Measurements from ENCODE around the gene ASCL1.

The ASCL1 gene

DNA sequence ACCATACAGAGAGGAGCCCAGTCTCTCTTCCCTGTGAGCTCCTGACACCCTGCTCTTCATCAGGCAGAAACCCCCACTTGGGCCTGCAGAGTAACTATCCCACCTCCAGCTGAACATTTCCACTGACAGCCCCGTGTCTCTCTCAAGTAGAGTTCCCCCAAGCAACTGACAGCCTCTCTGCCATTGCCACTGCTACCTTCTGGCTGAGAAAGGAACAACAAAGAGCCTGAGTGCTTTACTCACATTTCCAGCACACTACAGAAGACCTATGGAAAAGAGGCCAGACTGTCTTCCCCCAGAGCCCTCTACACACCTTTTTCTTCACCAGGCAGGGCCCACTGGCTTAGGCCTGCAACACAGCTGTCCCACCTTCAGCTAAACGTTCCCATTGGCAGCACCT is 18.4 kb upstream of the ASCL1 start:
- no peak overlapping the region for H3K4me3 Mint-ChIP-seq
- H3K4me1 Mint-ChIP-seq (ENCODE audit: low read depth), result no peaks in the 10 kb centered on the region
- H3K27ac Mint-ChIP-seq, result no peak overlapping the region
- no peaks in the 10 kb centered on the region for H3K36me3 Mint-ChIP-seq
- peaks cover 14% of the 10 kb centered on the region for H3K27me3 Mint-ChIP-seq
- H3K9me3 Mint-ChIP-seq (ENCODE audit: low read depth), result no peaks in the 10 kb centered on the region

DNA sequence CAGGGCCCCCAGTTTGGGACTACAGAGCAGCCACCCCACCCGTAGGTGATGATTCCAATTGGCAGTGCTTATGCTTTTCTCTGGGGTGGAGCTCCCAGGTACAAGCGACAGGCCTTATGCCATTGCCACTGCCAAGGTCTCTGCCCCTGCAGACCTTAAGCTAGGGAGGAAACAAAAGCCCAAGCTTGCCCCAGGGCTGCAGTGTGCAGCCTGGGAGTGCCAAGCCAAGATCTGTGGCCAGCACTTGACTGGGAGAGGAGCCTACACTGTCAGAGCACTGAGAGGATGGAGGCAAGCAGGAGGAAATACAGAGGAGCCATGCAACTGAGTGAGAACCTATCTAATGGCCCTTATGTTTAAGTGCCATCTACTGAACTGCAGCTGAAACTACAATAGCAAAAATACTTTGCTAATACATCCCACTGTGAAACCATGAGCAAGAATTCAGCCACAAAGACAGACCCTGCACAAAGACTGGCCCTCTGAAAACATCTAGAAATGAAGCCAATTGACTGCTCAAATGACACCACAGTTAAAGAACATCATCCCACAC is 17.7 kb upstream of the ASCL1 start:
- H3K36me3 Mint-ChIP-seq, result no peaks in the 10 kb centered on the region
- H3K9me3 Mint-ChIP-seq (ENCODE audit: low read depth), result no peaks in the 10 kb centered on the region
- no peak overlapping the region for H3K27ac Mint-ChIP-seq
- H3K4me1 Mint-ChIP-seq (ENCODE audit: low read depth), result no peaks in the 10 kb centered on the region
- peaks cover 14% of the 10 kb centered on the region for H3K27me3 Mint-ChIP-seq
- no peak overlapping the region for H3K4me3 Mint-ChIP-seq

DNA sequence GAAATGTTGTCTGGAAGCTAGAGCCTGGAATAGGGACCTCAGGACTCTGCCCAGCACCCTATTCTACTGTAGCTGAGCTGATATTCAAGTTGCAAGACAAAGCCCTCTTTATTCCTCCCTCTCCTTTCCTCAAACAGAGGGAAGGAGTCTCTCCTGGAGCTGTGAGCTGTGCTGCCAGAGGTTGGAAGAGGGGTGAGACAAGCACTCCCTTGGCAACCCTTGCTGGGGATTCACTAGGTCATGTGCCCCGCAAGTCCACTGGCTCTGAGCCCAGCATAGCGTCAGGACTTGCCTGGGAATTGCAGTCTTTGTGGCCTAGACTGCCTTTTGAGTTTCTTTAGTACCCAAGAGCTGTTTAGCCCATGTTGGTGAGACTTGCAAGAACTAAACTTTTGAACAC is 11.4 kb upstream of the ASCL1 start:
- H3K27ac Mint-ChIP-seq, result no peak overlapping the region
- H3K9me3 Mint-ChIP-seq (ENCODE audit: low read depth), result no peaks in the 10 kb centered on the region
- H3K4me3 Mint-ChIP-seq, result no peak overlapping the region
- peaks cover 33% of the 10 kb centered on the region for H3K27me3 Mint-ChIP-seq
- H3K4me1 Mint-ChIP-seq (ENCODE audit: low read depth), result peaks cover 5% of the 10 kb centered on the region
- H3K36me3 Mint-ChIP-seq, result no peaks in the 10 kb centered on the region

DNA sequence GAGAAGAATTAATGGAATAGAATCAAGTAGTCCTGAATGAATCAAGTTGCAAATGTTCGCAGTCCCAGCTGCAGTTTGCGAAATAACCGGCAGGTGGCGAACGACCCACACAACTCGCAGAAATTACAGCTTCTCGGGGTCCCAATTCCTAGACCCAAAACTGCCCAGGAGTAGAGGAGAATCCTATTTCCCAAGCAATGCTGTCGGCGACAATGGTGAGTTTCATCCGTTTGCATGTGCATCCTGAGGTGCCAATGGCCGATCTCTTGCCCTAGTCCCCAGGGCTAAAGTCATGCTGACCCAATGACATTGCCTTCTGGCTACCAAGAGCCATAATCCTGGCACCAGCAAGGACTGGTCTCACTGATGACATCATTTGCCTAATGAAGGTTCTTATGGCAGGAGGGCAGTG is 8.5 kb upstream of the ASCL1 start:
- Mint-ChIP-seq H3K36me3 (no peaks in the 10 kb centered on the region), H3K4me1 (ENCODE audit: low read depth) (peaks cover 7% of the 10 kb centered on the region), H3K9me3 (ENCODE audit: low read depth) (no peaks in the 10 kb centered on the region), H3K4me3 (no peak overlapping the region), H3K27me3 (peaks cover 40% of the 10 kb centered on the region), H3K27ac (no peak overlapping the region)

DNA sequence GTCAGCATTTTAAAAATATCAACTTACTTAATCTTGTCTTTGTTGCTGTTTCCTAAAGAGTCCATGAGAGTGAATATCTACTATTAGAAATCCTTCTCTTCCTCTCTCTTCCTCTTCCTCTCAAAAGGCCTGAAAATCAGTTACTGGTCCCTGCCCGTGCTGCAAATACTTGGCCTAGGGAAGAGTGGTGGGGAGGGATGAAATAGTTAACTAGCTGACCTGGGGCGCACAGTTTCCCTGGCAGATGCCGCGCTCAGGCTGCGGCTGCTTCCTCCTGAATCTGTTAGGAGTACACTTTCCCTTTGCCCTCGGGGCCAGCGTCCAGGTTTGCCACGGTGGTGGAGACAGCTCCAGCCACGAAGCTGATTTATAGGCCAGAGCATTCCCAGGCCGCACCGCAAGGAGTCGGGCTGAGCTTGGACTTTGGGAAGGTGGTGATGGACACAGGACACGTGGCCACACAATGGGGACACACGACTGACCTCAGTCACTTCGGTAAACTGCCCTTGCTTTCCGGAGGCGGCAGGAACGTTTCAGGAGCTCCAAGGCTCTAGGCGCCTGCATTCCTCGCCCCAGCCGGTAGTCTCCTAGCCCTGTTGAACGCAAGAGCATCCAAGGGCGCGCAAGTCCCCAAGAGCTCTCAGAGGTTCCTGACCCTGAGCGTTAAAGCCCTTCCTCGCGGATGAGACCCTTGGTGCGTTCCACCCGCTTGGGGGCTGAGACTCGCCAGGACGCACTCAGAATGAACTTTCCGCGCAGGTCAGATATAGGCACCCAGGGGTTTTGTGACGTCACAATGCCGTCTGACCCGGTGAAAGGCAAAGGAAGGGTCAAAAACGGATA is 7.1 kb upstream of the ASCL1 start:
- Mint-ChIP-seq H3K27me3 (peaks cover 53% of the 10 kb centered on the region), H3K9me3 (ENCODE audit: low read depth) (no peaks in the 10 kb centered on the region), H3K36me3 (no peaks in the 10 kb centered on the region), H3K4me1 (ENCODE audit: low read depth) (peaks cover 7% of the 10 kb centered on the region), H3K27ac (no peak overlapping the region), H3K4me3 (peak overlapping the region; percentile 21)

DNA sequence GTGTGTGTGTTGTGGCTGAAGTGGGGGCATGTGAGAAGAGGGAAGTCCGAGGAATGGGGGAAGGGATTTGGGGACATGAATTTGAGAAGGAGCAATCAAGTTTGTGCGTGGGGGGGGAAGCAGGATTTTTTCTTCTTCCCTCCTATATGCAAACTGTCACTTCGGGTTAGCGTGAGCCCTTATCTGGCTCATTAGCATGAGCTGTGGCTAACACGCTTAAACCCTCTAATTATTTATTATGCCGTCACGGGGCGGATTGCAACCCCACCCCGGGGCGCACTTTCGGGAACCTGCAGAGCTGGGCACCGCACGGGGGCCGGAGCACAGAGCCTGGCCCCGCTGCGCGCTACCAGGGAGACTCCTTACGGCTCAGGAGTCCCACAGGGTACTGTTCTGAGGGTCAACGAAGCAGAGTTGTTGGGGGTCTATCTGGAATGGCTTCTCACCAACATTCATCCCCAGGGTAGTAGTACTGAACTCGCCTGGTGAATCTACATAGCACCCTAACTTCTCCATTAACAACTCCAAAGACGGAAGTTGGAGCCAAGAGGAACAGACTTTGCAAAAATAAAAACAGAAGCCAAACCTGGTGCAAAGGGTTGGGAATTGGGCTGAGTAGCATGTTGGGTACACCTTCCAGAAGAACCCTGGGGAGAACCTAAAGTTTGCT is 6.4 kb upstream of the ASCL1 start:
- Mint-ChIP-seq H3K27ac (no peak overlapping the region), H3K36me3 (no peaks in the 10 kb centered on the region), H3K27me3 (peaks cover 61% of the 10 kb centered on the region), H3K4me3 (peak overlapping the region; percentile 21), H3K4me1 (ENCODE audit: low read depth) (peaks cover 10% of the 10 kb centered on the region), H3K9me3 (ENCODE audit: low read depth) (no peaks in the 10 kb centered on the region)

DNA sequence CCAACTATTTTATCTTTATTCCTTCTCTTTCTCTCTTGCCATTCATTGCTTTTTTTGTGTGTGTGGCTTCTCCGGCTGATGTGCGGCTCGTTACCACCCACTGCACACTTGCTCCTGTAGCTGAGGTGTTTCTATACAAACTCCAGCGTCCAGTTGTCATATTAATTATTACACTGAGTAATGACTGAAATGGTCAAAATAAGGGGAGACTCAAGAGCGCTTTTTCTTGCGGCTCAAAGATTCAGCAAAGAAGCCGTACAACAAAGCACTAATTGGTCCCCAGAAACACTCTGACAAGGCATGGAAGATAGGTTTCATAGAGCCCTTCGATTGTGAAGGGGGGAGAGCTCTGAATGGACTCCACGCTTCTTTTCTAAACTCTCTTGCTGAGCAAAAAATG is 5.6 kb upstream of the ASCL1 start:
- Mint-ChIP-seq H3K27me3 (peaks cover 64% of the 10 kb centered on the region), H3K4me1 (ENCODE audit: low read depth) (peaks cover 11% of the 10 kb centered on the region), H3K36me3 (no peaks in the 10 kb centered on the region), H3K9me3 (ENCODE audit: low read depth) (no peaks in the 10 kb centered on the region), H3K4me3 (no peak overlapping the region), H3K27ac (no peak overlapping the region)

DNA sequence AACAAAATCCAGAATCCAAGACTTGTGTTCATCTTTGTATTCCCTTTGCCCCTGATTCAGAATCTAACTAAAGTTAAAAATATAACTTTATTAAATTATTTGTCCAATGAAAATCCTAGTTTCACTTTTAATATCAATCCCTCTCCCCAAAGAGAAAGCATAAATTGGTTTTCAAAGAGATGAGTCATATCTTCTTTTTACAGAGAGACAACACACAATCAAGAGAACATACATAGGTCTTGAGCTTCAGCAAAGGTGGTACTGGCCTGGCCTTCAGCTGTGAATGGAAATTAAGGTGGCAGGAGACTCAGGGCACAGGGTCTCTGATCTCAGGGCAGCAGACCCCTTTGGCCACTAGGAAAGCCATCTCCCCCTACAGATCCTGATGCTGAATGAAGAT is 4.3 kb upstream of the ASCL1 start:
- Mint-ChIP-seq H3K4me1 (ENCODE audit: low read depth) (peaks cover 21% of the 10 kb centered on the region), H3K4me3 (no peak overlapping the region), H3K27me3 (peaks cover 64% of the 10 kb centered on the region), H3K9me3 (ENCODE audit: low read depth) (no peaks in the 10 kb centered on the region), H3K36me3 (no peaks in the 10 kb centered on the region), H3K27ac (no peak overlapping the region)

DNA sequence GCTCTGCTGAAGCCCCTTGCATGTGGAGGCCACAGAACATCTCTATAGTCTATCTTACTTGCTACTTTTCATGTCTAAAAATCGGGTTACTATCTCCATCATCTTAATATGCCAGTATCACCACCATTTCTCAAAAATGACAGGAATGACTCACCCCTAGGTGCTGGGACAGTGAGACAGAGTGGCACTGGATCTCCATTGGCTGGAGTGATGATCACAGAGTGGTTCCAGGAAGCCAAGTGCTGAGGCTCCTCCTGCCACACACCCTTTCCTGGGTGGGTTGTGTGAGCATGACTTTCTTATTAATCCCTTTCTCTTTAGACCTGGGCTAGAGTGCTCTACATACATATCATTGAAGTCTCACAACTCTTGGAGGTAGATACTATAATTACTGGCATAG is 3.3 kb upstream of the ASCL1 start:
- Mint-ChIP-seq H3K27me3 (peaks cover 65% of the 10 kb centered on the region), H3K36me3 (no peaks in the 10 kb centered on the region)

DNA sequence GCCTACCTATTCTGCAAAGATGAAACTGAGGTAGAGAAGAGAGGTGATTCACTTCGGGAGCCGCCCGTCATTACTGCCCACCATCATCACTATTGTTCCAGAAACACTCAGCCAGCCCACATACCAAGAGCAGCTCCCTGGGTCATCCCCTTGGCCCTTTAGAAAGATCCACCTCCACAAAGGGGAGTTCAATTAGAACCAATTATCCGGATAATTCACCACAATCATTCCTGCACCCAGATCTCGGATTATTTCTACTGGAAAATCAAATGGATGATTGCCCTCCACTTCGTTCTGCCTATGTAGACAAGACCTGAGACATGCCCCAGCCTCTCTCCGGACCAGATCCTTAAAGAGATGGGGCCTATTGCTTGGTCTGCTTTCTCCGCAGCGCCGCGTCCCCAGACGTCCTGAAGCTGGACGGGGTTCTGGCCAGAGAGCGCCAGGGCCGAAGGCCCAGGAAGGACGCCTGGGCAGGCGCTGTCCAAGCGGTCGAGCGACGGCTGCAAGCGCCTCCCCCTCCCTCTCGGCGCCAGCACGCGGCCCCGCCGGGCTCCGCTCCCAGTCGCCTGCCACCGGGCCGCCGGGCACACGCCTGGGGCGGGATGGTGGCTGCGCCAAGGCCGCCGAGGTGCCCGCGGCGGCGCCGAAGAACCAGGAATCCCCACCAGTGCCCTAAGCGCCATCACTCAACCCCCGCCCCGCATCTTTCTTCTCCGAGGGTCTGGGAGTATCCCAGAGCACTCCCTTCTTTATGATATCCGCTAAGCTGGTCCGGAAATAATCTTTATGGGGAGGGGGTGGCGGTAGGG is 1.3 kb upstream of the ASCL1 start:
- Mint-ChIP-seq H3K27ac (no peak overlapping the region), H3K9me3 (ENCODE audit: low read depth) (no peaks in the 10 kb centered on the region), H3K4me3 (no peak overlapping the region), H3K27me3 (peaks cover 63% of the 10 kb centered on the region), H3K36me3 (no peaks in the 10 kb centered on the region), H3K4me1 (ENCODE audit: low read depth) (peaks cover 21% of the 10 kb centered on the region)

More for the DNA sequence above, 3.3 kb upstream of the ASCL1 start:
- peaks cover 25% of the 10 kb centered on the region for H3K4me1 Mint-ChIP-seq (ENCODE audit: low read depth)
- no peaks in the 10 kb centered on the region for H3K9me3 Mint-ChIP-seq (ENCODE audit: low read depth)
- H3K4me3 Mint-ChIP-seq, result no peak overlapping the region
- no peak overlapping the region for H3K27ac Mint-ChIP-seq

DNA sequence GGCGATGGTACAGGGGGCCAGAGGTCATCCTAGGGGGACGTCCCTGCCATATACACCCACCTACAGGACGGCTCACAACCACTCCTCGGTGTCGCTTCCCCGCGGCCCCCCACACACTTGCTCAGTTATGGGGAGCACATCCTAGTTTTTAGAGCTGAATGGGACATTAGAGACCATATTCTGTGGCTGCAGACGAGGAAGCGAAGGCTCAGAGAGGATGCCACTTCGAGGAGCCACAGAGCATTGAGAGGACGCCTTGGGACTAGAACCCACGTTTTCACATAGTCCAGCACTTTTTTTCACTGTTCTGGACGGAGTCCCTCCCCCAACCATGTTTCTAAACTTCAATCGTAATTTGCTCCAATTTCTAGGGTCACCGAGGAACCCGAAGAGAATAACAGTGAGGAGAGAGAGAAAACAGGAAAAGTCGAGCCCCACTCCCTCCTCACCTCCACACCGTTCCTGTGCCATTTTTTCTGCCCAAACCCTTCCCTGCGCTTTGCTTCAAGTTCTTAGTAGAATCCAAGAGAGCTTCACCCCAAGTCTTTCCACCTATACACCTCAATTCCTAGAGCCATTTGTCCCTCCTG is 641 bp upstream of the ASCL1 start:
- H3K27me3 Mint-ChIP-seq, result peaks cover 64% of the 10 kb centered on the region
- no peaks in the 10 kb centered on the region for H3K9me3 Mint-ChIP-seq (ENCODE audit: low read depth)
- peaks cover 24% of the 10 kb centered on the region for H3K4me1 Mint-ChIP-seq (ENCODE audit: low read depth)
- H3K36me3 Mint-ChIP-seq, result no peaks in the 10 kb centered on the region
- H3K27ac Mint-ChIP-seq, result no peak overlapping the region
- peak overlapping the region; percentile 36 for H3K4me3 Mint-ChIP-seq

DNA sequence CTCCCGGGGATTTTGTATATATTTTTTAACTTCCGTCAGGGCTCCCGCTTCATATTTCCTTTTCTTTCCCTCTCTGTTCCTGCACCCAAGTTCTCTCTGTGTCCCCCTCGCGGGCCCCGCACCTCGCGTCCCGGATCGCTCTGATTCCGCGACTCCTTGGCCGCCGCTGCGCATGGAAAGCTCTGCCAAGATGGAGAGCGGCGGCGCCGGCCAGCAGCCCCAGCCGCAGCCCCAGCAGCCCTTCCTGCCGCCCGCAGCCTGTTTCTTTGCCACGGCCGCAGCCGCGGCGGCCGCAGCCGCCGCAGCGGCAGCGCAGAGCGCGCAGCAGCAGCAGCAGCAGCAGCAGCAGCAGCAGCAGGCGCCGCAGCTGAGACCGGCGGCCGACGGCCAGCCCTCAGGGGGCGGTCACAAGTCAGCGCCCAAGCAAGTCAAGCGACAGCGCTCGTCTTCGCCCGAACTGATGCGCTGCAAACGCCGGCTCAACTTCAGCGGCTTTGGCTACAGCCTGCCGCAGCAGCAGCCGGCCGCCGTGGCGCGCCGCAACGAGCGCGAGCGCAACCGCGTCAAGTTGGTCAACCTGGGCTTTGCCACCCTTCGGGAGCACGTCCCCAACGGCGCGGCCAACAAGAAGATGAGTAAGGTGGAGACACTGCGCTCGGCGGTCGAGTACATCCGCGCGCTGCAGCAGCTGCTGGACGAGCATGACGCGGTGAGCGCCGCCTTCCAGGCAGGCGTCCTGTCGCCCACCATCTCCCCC is 777 bp downstream of the ASCL1 start:
- Mint-ChIP-seq H3K4me3 (peak overlapping the region; percentile 77), H3K27ac (no peak overlapping the region), H3K36me3 (peaks cover under 1% of the 10 kb centered on the region), H3K27me3 (peaks cover 73% of the 10 kb centered on the region), H3K4me1 (ENCODE audit: low read depth) (peaks cover 35% of the 10 kb centered on the region), H3K9me3 (ENCODE audit: low read depth) (no peaks in the 10 kb centered on the region)

DNA sequence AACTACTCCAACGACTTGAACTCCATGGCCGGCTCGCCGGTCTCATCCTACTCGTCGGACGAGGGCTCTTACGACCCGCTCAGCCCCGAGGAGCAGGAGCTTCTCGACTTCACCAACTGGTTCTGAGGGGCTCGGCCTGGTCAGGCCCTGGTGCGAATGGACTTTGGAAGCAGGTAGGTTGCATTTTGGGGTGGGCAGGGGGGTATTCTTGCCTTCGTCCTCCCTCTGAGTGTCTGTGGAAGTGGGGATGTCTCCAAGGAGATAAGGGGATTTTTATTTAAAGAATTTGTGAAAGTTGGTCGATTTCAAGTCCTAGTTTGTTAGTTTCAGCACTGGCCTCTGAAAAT is 1.3 kb downstream of the ASCL1 start:
- Mint-ChIP-seq H3K27ac (no peak overlapping the region), H3K9me3 (ENCODE audit: low read depth) (peaks cover 1% of the 10 kb centered on the region), H3K36me3 (peaks cover 3% of the 10 kb centered on the region), H3K4me1 (ENCODE audit: low read depth) (peaks cover 36% of the 10 kb centered on the region), H3K27me3 (peaks cover 74% of the 10 kb centered on the region), H3K4me3 (peak overlapping the region; percentile 54)

DNA sequence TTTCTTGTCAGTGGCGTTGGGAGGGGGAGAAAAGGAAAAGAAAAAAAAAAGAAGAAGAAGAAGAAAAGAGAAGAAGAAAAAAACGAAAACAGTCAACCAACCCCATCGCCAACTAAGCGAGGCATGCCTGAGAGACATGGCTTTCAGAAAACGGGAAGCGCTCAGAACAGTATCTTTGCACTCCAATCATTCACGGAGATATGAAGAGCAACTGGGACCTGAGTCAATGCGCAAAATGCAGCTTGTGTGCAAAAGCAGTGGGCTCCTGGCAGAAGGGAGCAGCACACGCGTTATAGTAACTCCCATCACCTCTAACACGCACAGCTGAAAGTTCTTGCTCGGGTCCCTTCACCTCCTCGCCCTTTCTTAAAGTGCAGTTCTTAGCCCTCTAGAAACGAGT is 1.9 kb downstream of the ASCL1 start:
- H3K4me1 Mint-ChIP-seq (ENCODE audit: low read depth), result peaks cover 39% of the 10 kb centered on the region
- H3K27ac Mint-ChIP-seq, result no peak overlapping the region
- peaks cover 6% of the 10 kb centered on the region for H3K36me3 Mint-ChIP-seq
- H3K9me3 Mint-ChIP-seq (ENCODE audit: low read depth), result peaks cover 6% of the 10 kb centered on the region
- peak overlapping the region; percentile 54 for H3K4me3 Mint-ChIP-seq
- peaks cover 74% of the 10 kb centered on the region for H3K27me3 Mint-ChIP-seq
